Esophagus muscularis mucosa (tissue), 3 donors: ENCODE results near the gene ADAMTSL1.

Source experiments
- POLR2A ChIP-seq: fragments of 450-650 bp; IDR thresholded peaks from one replicate; pipeline ENCODE4 v1.6.1; 2017; ENCODE audit warnings: antibody characterized with exemption, moderate library complexity, mild to moderate bottlenecking, low read depth
- POLR2AphosphoS5 ChIP-seq, 2 donors: sonication (generic); formaldehyde crosslinking; IDR thresholded peaks; one replicate each; pipeline ENCODE4 v1.6.1; 2017; ENCODE audit warnings: antibody characterized with exemption in 2 of 2
- TF ChIP-seq, protein P1 (sequence below), 3 experiments: fragments of 200-600 bp in 2 of 3; fragments of 450-650 bp in 1 of 3; sonication (generic) in 2 of 3; IDR thresholded peaks; one replicate each; pipeline ENCODE4 v1.5.1; 2017 to 2019; ENCODE audit warnings: antibody characterized with exemption in 3 of 3, mild to moderate bottlenecking in 2 of 3, moderate library complexity in 1 of 3

DNA sequence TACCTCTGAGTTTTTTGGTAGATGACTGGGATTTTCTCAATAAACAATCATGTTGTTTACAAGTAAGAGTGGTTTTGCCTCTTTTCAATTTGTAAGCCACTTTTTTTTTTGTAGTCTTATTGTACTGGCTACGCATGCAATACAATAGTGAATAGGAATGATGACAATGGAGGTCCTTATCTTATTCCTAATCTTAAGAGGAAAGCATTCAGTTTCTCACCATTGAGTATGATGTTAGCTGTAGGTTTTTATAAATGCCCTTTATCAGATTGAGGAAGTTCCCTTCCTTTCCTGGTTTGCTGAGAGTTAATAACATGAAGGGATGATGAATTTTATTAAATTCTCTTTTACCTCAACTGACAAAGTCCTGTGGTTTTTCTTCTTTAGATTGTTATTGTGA lies 155.2 kb downstream of the ADAMTSL1 start:
- TF ChIP-seq, protein P1, sequence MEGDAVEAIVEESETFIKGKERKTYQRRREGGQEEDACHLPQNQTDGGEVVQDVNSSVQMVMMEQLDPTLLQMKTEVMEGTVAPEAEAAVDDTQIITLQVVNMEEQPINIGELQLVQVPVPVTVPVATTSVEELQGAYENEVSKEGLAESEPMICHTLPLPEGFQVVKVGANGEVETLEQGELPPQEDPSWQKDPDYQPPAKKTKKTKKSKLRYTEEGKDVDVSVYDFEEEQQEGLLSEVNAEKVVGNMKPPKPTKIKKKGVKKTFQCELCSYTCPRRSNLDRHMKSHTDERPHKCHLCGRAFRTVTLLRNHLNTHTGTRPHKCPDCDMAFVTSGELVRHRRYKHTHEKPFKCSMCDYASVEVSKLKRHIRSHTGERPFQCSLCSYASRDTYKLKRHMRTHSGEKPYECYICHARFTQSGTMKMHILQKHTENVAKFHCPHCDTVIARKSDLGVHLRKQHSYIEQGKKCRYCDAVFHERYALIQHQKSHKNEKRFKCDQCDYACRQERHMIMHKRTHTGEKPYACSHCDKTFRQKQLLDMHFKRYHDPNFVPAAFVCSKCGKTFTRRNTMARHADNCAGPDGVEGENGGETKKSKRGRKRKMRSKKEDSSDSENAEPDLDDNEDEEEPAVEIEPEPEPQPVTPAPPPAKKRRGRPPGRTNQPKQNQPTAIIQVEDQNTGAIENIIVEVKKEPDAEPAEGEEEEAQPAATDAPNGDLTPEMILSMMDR (IDR thresholded peaks at IDR 0.05), result no peak
- TF ChIP-seq POLR2AphosphoS5 (IDR thresholded peaks at IDR 0.05) (no peak), POLR2A (no peak)
